ENCODE measurements around the gene BBOX1.

DNA sequence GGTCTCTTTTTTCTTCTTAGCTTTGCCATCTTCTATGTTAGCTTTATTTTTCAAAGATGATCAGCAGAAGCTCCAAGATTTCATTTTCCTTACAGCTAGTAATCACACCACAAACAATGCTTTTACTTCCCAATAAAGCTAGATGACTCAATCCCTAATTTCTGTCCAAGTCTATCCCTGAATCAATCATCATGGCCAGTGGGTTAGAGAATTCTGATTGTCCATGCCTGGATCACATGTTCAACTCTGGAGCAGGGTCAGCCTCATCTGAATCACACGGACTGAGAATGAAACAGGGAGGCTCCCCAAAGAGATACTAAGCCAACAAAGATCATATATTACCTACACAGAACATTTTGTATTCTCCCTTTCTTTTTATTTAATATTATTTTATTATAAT lies 79.6 kb downstream of the BBOX1 start:
- no peak for TF ChIP-seq POLR2A (IDR thresholded peaks at IDR 0.05)
- TF ChIP-seq, protein P1, sequence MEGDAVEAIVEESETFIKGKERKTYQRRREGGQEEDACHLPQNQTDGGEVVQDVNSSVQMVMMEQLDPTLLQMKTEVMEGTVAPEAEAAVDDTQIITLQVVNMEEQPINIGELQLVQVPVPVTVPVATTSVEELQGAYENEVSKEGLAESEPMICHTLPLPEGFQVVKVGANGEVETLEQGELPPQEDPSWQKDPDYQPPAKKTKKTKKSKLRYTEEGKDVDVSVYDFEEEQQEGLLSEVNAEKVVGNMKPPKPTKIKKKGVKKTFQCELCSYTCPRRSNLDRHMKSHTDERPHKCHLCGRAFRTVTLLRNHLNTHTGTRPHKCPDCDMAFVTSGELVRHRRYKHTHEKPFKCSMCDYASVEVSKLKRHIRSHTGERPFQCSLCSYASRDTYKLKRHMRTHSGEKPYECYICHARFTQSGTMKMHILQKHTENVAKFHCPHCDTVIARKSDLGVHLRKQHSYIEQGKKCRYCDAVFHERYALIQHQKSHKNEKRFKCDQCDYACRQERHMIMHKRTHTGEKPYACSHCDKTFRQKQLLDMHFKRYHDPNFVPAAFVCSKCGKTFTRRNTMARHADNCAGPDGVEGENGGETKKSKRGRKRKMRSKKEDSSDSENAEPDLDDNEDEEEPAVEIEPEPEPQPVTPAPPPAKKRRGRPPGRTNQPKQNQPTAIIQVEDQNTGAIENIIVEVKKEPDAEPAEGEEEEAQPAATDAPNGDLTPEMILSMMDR (IDR thresholded peaks at IDR 0.05), result no peak
- TF ChIP-seq POLR2AphosphoS5 (IDR thresholded peaks at IDR 0.05), result no peak

All from suprapubic skin (tissue), 4 donors.